ENCODE results near the gene CRACR2B.

The CRACR2B gene

DNA sequence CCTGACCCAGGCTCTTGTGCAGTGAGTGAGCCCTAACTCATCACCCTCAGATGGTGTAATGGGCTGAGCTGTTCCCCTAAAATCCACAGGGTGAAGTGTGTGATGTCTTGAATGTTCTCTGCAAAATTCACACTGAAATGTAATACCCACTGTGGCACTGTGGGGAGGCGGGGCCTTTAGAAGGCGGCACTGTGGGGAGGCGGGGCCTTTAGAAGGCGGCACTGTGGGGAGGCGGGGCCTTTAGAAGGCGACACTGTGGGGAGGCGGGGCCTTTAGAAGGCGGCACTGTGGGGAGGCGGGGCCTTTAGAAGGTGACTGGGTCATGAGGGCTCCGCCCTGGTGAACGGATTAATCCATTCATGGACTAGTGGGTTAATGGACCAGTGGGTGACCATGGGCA lies 49.8 kb downstream of the CRACR2B start:
- Histone ChIP-seq H3K4me3 (ENCODE audit: low read depth, low read length) (no peak overlapping the region), H3K36me3 (replicated peaks) (no peaks in the 10 kb centered on the region), H3K27ac (no peak overlapping the region), H3K27me3 (replicated peaks) (no peaks in the 10 kb centered on the region)
- DNase-seq: no peak
- in situ Hi-C loops (cut with HindIII; ENCODE audit: low pct_ligation_motif_present, low sequenced_read_pairs): no loop called here
- TF ChIP-seq, protein P1, sequence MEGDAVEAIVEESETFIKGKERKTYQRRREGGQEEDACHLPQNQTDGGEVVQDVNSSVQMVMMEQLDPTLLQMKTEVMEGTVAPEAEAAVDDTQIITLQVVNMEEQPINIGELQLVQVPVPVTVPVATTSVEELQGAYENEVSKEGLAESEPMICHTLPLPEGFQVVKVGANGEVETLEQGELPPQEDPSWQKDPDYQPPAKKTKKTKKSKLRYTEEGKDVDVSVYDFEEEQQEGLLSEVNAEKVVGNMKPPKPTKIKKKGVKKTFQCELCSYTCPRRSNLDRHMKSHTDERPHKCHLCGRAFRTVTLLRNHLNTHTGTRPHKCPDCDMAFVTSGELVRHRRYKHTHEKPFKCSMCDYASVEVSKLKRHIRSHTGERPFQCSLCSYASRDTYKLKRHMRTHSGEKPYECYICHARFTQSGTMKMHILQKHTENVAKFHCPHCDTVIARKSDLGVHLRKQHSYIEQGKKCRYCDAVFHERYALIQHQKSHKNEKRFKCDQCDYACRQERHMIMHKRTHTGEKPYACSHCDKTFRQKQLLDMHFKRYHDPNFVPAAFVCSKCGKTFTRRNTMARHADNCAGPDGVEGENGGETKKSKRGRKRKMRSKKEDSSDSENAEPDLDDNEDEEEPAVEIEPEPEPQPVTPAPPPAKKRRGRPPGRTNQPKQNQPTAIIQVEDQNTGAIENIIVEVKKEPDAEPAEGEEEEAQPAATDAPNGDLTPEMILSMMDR (IDR thresholded peaks at IDR 0.05; ENCODE audit: low read depth, low read length, missing control alignments): no peak

GRCh38 chr11:880447-880846 lies 52.7 kb downstream of the CRACR2B start:
- DNase-seq: no peak
- Histone ChIP-seq H3K36me3 (replicated peaks) (no peaks in the 10 kb centered on the region), H3K27me3 (replicated peaks) (no peaks in the 10 kb centered on the region), H3K4me3 (ENCODE audit: low read depth, low read length) (no peak overlapping the region), H3K27ac (no peak overlapping the region)
- in situ Hi-C loops (cut with HindIII; ENCODE audit: low pct_ligation_motif_present, low sequenced_read_pairs): no loop called here
- TF ChIP-seq, protein P1 (IDR thresholded peaks at IDR 0.05; ENCODE audit: low read depth, low read length, missing control alignments): peak; percentile 24
